ENCODE results near the gene MN1.

MN1 gene

GRCh38 chr22:27754247-27754887, 47.2 kb downstream of the MN1 start:
- peaks cover 17 to 94% (median 65%) of the 10 kb centered on the region in 4 donors for H3K4me1 ChIP-seq
- no peaks in the 10 kb centered on the region for H3K9me3 ChIP-seq
- no peak for TF ChIP-seq CTCF (IDR thresholded peaks at IDR 0.05)
- H3K27me3 ChIP-seq: no peaks in the 10 kb centered on the region
- H3K4me3 ChIP-seq: no peak overlapping the region
- no peak for DNase-seq
- peak overlapping the region; percentile 57 to 85 for H3K27ac ChIP-seq
- intact Hi-C loops (cut with DNase I; ENCODE audit: low total_unique reads): loop anchor here (5.0 kb wide), 1 partner anchor 38 kb away; no protein-coding TSS in a partner anchor
- no peaks in the 10 kb centered on the region for H3K36me3 ChIP-seq

- no peak overlapping the region for H3K4me3 ChIP-seq
- peak; percentile 75 to 95 for DNase-seq
- peak overlapping the region; percentile 57 to 85 for H3K27ac ChIP-seq
- no peaks in the 10 kb centered on the region for H3K27me3 ChIP-seq
- H3K36me3 ChIP-seq: no peaks in the 10 kb centered on the region
- peaks cover 17 to 100% (median 77%) of the 10 kb centered on the region in 4 donors for H3K4me1 ChIP-seq
- TF ChIP-seq CTCF (IDR thresholded peaks at IDR 0.05): no peak
- intact Hi-C loops (cut with DNase I; ENCODE audit: low total_unique reads): loop anchor here (5.0 kb wide), 1 partner anchor 40 kb away; no protein-coding TSS in a partner anchor
- no peaks in the 10 kb centered on the region for H3K9me3 ChIP-seq
Observed at GRCh38 chr22:27752771-27753170, 48.8 kb downstream of the MN1 start.

- Histone ChIP-seq H3K27ac (peak overlapping the region; percentile 57 to 85), H3K36me3 (no peaks in the 10 kb centered on the region), H3K4me3 (no peak overlapping the region), H3K9me3 (no peaks in the 10 kb centered on the region), H3K27me3 (no peaks in the 10 kb centered on the region), H3K4me1 (peaks cover 17 to 100% (median 76%) of the 10 kb centered on the region in 4 donors)
- intact Hi-C loops (cut with DNase I; ENCODE audit: low total_unique reads): loop anchor here (5.0 kb wide), 1 partner anchor 40 kb away; no protein-coding TSS in a partner anchor
- DNase-seq: peak in 1 of 2 donors; percentile 42
- no peak for TF ChIP-seq CTCF (IDR thresholded peaks at IDR 0.05)
Observed at GRCh38 chr22:27752141-27752540, 49.4 kb downstream of the MN1 start.

- Histone ChIP-seq H3K36me3 (no peaks in the 10 kb centered on the region), H3K27ac (peak overlapping the region; percentile 78 to 85), H3K9me3 (no peaks in the 10 kb centered on the region), H3K4me1 (peaks cover 17 to 98% (median 74%) of the 10 kb centered on the region in 4 donors), H3K27me3 (no peaks in the 10 kb centered on the region), H3K4me3 (no peak overlapping the region)
- peak in 1 of 2 donors; percentile 52 for DNase-seq
- TF ChIP-seq CTCF (IDR thresholded peaks at IDR 0.05): no peak
- intact Hi-C loops (cut with DNase I; ENCODE audit: low total_unique reads): loop anchor here (5.0 kb wide), 1 partner anchor 41 kb away; no protein-coding TSS in a partner anchor
Observed at GRCh38 chr22:27751277-27752070, 50.1 kb downstream of the MN1 start.

GRCh38 chr22:27750584-27751265, 50.8 kb downstream of the MN1 start:
- peak overlapping the region; percentile 78 to 85 for H3K27ac ChIP-seq
- no peak overlapping the region for H3K4me3 ChIP-seq
- H3K36me3 ChIP-seq: no peaks in the 10 kb centered on the region
- intact Hi-C loops (cut with DNase I; ENCODE audit: low total_unique reads): loop anchor here (5.0 kb wide), 1 partner anchor 42 kb away; no protein-coding TSS in a partner anchor
- DNase-seq: peak in 1 of 2 donors; percentile 66
- H3K9me3 ChIP-seq: no peaks in the 10 kb centered on the region
- peaks cover 17 to 91% (median 69%) of the 10 kb centered on the region in 4 donors for H3K4me1 ChIP-seq
- TF ChIP-seq CTCF (IDR thresholded peaks at IDR 0.05): no peak
- no peaks in the 10 kb centered on the region for H3K27me3 ChIP-seq
